OCI-LY3 (cell line): Measurements from ENCODE around the gene PNLIPRP3.

Experiments used
- CTCF ChIP-seq: fragments of 200-600, 300-600 bp; sonication (generic); IDR thresholded peaks from 2 replicates; pipeline ENCODE4 v1.5.1; 2014; ENCODE audit warnings: antibody characterized with exemption, low read length, low read depth
- EZH2phosphoT487 ChIP-seq: fragments of 200-600 bp; shearing (Covaris generic); IDR thresholded peaks from 2 replicates; pipeline ENCODE4 v1.6.1; 2018; ENCODE audit warnings: antibody characterized with exemption, mixed run types, low read depth

GRCh38 chr10:116466715-116467422 lies 39.2 kb downstream of the PNLIPRP3 start:
- TF ChIP-seq CTCF = no peak
- no peak for TF ChIP-seq EZH2phosphoT487
